ENCODE data around the gene CTXN1.

Gene CTXN1

GRCh38 chr19:7933828-7934725 is 8.1 kb upstream of the CTXN1 start:
- no peaks in the 10 kb centered on the region for H3K27me3 ChIP-seq (ENCODE audit: control insufficient read depth, low read length)
- no peaks in the 10 kb centered on the region for H3K9me2 ChIP-seq (replicated peaks; ENCODE audit: control insufficient read depth, low read length)
- no peaks in the 10 kb centered on the region for H3K4me1 ChIP-seq (ENCODE audit: control insufficient read depth, low read length)
- no peaks in the 10 kb centered on the region for H4K20me1 ChIP-seq (ENCODE audit: control insufficient read depth, insufficient read depth, low read depth, low read length)
- H3K27ac ChIP-seq (ENCODE audit: low read depth, low read length), result no peak overlapping the region
- H3K36me3 ChIP-seq (ENCODE audit: control insufficient read depth, low read length), result peaks cover 84% of the 10 kb centered on the region
- H3K4me2 ChIP-seq (ENCODE audit: low read length), result no peak overlapping the region
- no peak overlapping the region for H3K4me3 ChIP-seq (ENCODE audit: low read length)
- H3F3A ChIP-seq (ENCODE audit: control insufficient read depth, insufficient read depth), result no peaks in the 10 kb centered on the region
- H3K79me2 ChIP-seq (ENCODE audit: control insufficient read depth, low read length), result peaks cover 12% of the 10 kb centered on the region
- TF ChIP-seq CTCF (IDR thresholded peaks at IDR 0.05; ENCODE audit: low read depth, low read length, poor library complexity, severe bottlenecking) (no peak), EZH2phosphoT487 (IDR thresholded peaks at IDR 0.05; ENCODE audit: borderline replicate concordance, low read length) (no peak)
- H3K9me3 ChIP-seq (ENCODE audit: control insufficient read depth, insufficient read depth, low read length), result no peaks in the 10 kb centered on the region

- Histone ChIP-seq H3K9me3 (ENCODE audit: control insufficient read depth, insufficient read depth, low read length) (no peaks in the 10 kb centered on the region), H3K9me2 (replicated peaks; ENCODE audit: control insufficient read depth, low read length) (no peaks in the 10 kb centered on the region), H3K4me1 (ENCODE audit: control insufficient read depth, low read length) (no peaks in the 10 kb centered on the region), H3K4me3 (ENCODE audit: low read length) (no peak overlapping the region), H3K27ac (ENCODE audit: low read depth, low read length) (no peak overlapping the region), H4K20me1 (ENCODE audit: control insufficient read depth, insufficient read depth, low read depth, low read length) (no peaks in the 10 kb centered on the region), H3K36me3 (ENCODE audit: control insufficient read depth, low read length) (peaks cover 82% of the 10 kb centered on the region), H3K79me2 (ENCODE audit: control insufficient read depth, low read length) (peaks cover 9% of the 10 kb centered on the region; the same call in 1 of the 2 replicates), H3F3A (ENCODE audit: control insufficient read depth, insufficient read depth) (peaks cover 6% of the 10 kb centered on the region; the same call in 1 of the 2 replicates), H3K27me3 (ENCODE audit: control insufficient read depth, low read length) (no peaks in the 10 kb centered on the region), H3K4me2 (ENCODE audit: low read length) (no peak overlapping the region)
- peak; percentile 34 for TF ChIP-seq CTCF (IDR thresholded peaks at IDR 0.05; ENCODE audit: low read depth, low read length, poor library complexity, severe bottlenecking)
- TF ChIP-seq EZH2phosphoT487 (IDR thresholded peaks at IDR 0.05; ENCODE audit: borderline replicate concordance, low read length), result no peak
Measured at GRCh38 chr19:7933411-7933810, 7.5 kb upstream of the CTXN1 start.

- Histone ChIP-seq H3K27me3 (ENCODE audit: control insufficient read depth, low read length) (no peaks in the 10 kb centered on the region), H3F3A (ENCODE audit: control insufficient read depth, insufficient read depth) (peaks cover 6% of the 10 kb centered on the region; the same call in 1 of the 2 replicates), H3K4me2 (ENCODE audit: low read length) (no peak overlapping the region), H3K4me1 (ENCODE audit: control insufficient read depth, low read length) (no peaks in the 10 kb centered on the region), H3K36me3 (ENCODE audit: control insufficient read depth, low read length) (peaks cover 78% of the 10 kb centered on the region), H3K4me3 (ENCODE audit: low read length) (no peak overlapping the region), H4K20me1 (ENCODE audit: control insufficient read depth, insufficient read depth, low read depth, low read length) (no peaks in the 10 kb centered on the region), H3K79me2 (ENCODE audit: control insufficient read depth, low read length) (peaks cover 4% of the 10 kb centered on the region; the same call in 1 of the 2 replicates), H3K9me3 (ENCODE audit: control insufficient read depth, insufficient read depth, low read length) (no peaks in the 10 kb centered on the region), H3K9me2 (replicated peaks; ENCODE audit: control insufficient read depth, low read length) (no peaks in the 10 kb centered on the region), H3K27ac (ENCODE audit: low read depth, low read length) (no peak overlapping the region)
- no peak for TF ChIP-seq CTCF (IDR thresholded peaks at IDR 0.05; ENCODE audit: low read depth, low read length, poor library complexity, severe bottlenecking)
- TF ChIP-seq EZH2phosphoT487 (IDR thresholded peaks at IDR 0.05; ENCODE audit: borderline replicate concordance, low read length), result no peak
Measured at GRCh38 chr19:7932930-7933300, 7.0 kb upstream of the CTXN1 start.
